ENCODE data around the gene OR2T3.
"Not testable (repeated sequence)": the region's sequence is repeated elsewhere in the genome, so short reads cannot be mapped to it uniquely, and the experiment has no call there.

OR2T3 gene

DNA sequence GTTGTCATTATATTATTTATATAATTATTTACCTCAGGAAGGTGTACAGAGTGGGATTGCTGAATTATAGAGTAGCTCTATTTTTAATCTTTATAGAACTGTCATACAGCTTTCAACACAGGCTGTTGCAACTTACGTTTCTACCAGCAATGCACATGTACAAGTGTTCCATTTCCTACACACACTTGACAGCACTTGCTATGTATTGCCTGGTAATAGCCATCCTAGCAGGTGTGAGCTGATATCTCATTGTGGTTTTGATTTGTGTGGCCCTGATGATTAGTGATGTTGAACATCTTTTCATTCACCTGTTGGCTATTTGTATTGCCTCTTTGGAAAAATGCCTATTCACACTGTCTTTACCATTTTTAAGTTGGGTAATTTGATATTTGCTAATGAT, 2.5 kb downstream of the OR2T3 start:
- not testable (repeated sequence) for DNase-seq

GRCh38 chr1:248481686-248482579, 8.8 kb downstream of the OR2T3 start:
- peak; percentile 8 for DNase-seq

DNA sequence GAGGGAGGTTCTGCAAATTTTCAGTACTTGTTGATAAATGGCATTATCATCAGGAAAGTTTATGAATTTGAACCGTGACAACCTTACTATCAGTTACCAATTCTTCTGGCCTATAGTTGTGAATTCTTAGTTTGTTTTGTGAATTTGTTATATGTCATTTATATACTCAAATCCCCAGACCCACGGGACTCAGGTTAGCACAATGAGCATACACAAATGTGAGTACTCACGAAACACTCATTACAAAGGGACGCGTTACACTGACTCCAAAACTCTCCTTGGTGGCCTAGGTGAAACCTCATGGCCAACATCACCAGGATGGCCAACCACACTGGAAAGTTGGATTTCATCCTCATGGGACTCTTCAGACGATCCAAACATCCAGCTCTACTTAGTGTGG, 15.1 kb downstream of the OR2T3 start, which contains the start of gene OR2T5:
Gene OR2T5 (plus strand): TSS at position 301 of the 400 bp plus-strand sequence. CDS start 0 bp downstream, at position 301.
- DNase-seq = not testable (repeated sequence)

DNA sequence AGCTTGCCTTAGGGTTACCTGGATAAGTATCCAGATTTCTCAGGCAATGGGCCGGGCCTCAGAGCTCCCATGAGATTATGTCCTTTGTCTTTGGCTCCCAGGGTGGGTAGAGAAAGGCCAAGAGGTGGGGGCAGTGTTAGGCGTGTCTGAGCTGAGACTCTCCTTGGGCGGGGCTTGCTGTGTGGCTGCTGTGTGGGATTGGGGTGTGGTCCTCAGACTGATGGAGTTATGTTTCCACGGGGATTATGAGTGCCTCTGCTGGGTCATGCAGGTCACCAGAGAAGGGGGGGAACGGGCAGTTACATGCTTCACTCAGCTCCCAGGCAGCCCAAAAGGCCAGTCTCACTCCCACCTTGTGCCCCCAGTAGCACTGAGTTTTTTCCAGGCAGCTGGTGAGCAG, 23.5 kb downstream of the OR2T3 start:
- not testable (repeated sequence) for DNase-seq

- DNase-seq = not testable (repeated sequence)
Observed at GRCh38 chr1:248500305-248501035, 27.3 kb downstream of the OR2T3 start.

DNA sequence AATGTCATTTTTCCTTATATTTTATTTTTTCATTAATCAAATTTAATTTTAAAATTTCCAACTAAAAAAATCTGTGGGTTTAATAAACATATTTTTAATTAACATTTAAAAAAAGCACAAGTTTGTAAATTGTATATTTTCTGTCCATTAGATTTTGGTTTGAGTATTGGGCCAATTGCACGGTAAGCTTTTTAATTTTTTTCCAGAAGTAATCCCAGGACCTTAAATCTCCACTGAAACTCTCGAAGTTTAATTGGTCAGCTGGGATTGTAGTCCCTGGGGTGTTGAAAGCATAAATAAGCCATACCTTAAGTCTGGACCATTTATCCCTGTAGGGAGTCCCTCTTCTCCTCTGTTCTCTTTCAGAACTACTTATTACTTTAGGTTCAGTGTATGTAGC, 34.6 kb downstream of the OR2T3 start, which contains the start of gene OR2G6:
Gene OR2G6 (plus strand): TSS at position 301 of the 400 bp plus-strand sequence. CDS start 13,574 bp downstream, outside the sequence.
- DNase-seq = not testable (repeated sequence)

- not testable (repeated sequence) for DNase-seq
Observed at GRCh38 chr1:248510217-248510616, 37.1 kb downstream of the OR2T3 start.

DNA sequence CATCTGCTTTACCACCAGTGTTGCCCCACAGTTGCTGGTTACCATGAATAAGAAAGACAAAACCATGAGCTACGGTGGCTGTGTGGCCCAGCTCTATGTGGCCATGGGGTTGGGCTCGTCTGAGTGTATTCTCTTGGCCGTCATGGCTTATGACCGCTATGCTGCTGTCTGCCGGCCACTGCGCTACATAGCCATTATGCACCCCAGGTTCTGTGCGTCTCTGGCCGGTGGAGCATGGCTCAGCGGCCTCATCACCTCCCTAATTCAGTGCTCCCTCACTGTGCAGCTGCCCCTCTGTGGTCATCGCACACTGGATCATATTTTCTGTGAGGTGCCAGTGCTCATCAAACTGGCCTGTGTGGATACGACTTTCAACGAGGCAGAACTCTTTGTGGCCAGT, 48.7 kb downstream of the OR2T3 start:
- no peak for DNase-seq
